ENCODE results near the gene LEPROT.
A peak's percentile ranks its signal among the peaks of the same experiment; 100 is the strongest.

LEPROT gene

DNA sequence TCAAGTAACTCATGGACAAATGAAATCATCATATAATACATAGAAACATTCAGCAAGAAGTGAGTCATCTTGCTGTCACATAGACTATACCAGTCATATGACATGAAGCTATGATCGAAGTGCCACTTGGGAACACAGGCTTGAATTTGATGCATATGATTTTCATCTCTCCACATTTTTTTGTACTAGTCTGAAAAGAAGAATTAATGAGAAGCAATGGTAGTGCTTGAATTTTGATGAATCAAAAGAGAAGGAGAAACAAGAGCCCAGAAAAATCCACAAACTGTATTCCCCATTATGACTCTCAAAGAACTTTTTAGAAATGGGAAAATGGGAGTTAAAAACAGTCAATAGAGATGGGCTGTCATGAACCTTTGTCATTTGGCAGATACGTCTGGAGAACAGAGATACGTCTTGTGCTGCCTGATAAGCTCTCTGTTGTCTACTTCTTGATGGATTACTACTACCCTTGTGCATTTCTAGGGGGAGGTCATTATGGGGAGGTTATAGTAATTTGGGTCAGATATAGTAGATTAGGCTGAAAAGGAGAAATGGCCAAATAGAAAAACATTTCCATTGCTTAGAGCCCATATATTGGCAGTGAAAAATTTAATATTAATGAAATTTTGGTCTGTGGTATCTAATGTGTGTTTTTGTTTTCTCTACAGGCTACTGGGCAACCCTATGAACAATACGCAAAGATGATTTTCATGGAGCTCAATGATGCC lies 8.0 kb upstream of the LEPROT start:
- DNase-seq: no peak

DNA sequence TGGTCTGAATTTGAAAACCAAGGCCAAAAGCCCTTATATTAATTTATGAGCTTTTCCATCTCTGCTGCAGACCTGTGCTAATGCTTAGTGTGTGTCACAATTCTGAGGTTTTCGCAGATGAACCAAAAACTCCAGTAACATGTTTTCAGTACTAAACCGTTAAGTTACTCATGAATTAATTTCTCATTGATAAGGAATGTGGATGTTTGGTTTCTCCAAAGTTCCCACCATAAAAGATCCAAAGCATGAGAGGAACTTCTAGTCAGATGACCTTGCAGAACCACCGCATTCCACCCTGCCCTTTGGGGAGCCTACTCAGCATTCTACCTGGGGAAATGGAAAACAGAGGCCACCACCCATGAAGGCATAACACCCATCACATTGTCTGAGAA lies 7.5 kb upstream of the LEPROT start:
- no peak for DNase-seq

DNA sequence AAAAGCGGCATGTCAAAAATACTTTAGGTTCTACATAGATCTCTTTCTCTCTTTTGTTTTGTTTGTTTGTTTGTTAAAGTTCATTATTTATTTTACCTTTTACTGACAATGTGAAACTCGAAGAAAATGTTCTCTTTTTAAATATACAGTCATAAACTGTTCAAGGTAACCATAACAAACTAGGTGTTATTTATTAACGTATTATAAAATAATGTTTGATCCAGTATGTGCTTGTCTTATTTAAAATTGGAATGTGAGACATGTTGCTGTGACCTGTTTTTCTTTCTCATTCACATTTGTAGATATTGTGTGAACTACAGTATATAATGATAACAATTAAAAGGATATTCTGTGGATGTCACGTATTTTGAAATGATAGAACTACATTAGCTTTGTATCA lies 5.9 kb upstream of the LEPROT start:
- no peak for DNase-seq

DNA sequence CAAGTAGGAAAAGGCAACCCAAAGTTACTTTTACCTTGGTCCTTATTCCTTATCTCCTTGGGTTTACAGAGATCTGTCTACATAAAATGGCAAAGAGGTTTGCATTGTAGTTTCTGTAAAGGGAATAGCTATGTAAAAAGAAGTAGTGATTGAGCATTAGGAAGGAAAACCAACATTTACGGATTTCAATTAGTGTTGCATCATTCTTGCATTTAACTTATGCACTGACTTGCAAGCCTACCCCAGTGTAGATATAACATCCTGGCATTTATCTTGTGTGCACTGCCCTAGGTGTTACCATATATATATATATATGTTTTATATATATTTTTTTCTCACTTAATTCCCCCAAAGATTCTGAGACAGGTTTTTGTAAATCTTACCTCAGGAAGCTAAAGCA lies 3.7 kb upstream of the LEPROT start:
- no peak for DNase-seq

DNA sequence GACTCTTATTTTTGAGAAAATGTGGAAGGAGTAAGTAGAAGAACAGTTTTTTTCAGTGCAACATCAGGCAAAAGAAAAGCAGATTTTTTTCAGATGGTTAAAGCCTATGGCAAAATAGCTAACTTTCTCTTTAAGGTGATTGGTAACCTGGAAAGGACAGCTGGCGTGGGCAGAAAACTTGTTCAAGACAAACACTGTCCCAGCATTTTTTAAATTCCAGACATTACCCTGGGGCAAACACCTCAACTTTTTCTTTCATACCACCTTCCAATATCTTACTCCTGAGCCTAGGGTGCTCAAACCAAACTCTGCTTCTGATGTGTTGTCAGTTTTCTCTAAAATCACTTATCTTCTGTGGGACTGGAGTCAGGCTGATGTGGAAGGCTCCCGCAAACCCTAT lies 2.7 kb upstream of the LEPROT start:
- no peak for DNase-seq

DNA sequence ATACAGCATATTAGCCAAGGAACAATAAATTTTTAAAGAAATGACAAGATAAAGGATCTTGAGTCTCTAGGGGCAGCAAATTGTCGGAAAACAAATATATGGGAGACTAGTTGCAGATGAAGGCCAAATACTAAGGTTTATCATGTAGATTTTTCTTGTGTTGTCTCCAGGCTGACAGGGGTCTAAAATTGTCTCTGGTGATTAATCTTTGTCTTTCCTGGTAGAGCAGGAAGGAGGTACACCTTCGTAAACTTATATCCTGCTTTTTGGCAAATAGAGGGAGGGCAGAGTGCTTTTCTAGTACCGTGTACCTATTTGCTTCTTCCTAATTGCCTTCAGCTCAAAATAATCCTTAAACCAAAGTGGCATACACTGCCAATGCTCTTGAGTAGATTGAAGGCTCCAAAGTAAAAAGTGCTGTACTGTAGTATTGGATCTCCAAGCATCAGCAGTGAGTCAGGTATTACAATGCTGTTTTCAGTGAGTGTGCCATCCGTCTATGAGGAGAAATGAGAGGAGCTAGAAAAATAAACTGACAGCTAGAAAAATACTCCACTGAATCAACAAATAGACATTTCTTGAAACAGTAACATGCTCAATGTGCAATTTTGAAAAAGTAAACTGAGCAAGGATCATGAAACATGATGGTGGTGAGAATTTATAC lies 1.8 kb upstream of the LEPROT start:
- DNase-seq: no peak

DNA sequence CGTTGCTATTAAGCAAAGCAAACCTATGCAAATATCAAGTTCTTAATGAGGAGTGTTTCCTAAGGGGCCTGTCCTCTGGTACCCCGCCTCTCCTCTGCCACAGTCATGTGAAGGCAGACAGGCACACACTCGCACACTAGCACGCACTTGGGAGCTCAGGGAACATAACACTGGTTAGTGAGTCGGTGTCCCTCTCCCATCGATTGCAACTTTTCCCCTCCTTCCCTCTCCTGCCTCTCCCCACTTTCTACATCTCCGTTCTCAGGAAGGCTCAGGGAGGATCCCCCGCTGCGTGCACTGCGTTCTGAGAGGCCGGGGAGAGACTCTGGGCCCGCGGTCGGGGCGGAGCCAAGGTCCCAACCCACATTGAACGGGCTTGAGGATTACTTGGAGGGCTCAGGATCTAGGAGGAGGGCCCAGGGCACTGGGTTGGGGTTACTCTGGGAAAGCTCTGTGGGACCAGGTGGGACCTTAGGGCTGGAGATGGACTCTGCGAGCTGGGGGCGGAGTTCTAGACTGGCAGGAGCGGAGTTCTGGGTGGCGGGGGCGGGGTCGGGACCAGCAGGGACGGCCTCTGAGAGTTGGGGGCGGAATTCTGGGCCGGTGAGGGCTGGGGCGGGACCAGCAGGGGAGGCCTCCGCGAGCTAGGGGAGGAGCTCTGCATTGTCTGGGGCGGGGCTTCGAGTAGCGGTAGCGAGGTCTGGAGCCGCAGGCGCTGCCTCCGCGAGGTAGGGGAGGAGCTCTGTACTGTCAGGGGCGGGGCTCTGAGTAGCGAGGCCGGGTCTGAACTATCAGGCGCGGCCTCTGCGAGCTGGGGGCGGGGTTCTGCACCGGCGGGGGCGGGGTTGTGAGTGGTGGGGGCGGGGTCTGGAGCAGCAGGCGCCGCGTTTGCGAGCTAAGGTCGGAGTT lies 533 bp upstream of the LEPROT start:
- peak in 57 of 58 donors; percentile 69 to 100 (median 96) for DNase-seq

DNA sequence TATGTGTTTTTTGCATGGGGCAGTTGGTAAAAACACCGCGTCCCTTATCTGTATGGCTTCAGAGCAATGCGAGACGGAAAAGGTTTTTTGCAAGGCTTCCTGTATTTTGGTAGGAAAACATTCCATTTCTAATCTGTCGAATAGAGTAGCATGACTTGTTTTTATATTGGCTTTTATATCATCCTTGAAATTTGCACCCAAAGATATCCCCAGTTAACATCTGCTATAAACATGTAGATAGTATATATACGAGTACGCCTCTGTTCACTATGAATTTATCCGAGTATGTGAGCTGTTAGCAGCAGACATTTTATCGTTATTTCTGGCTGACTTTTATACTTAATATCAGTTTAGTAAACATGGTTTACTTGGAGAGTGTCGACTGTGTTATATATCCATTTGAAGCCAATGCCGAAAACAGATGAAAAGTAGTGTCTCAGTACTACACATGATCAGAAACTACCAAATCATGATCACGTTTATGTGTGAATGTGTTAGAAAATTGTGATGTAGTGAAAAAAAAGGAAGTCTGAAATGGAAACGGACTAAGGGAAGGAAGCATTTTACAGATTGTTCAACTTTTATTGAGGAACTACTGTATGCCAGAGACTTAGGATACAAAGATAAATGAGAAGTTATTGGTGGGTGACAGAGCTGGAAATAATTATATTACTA lies 1.0 kb downstream of the LEPROT start:
- no peak for DNase-seq

DNA sequence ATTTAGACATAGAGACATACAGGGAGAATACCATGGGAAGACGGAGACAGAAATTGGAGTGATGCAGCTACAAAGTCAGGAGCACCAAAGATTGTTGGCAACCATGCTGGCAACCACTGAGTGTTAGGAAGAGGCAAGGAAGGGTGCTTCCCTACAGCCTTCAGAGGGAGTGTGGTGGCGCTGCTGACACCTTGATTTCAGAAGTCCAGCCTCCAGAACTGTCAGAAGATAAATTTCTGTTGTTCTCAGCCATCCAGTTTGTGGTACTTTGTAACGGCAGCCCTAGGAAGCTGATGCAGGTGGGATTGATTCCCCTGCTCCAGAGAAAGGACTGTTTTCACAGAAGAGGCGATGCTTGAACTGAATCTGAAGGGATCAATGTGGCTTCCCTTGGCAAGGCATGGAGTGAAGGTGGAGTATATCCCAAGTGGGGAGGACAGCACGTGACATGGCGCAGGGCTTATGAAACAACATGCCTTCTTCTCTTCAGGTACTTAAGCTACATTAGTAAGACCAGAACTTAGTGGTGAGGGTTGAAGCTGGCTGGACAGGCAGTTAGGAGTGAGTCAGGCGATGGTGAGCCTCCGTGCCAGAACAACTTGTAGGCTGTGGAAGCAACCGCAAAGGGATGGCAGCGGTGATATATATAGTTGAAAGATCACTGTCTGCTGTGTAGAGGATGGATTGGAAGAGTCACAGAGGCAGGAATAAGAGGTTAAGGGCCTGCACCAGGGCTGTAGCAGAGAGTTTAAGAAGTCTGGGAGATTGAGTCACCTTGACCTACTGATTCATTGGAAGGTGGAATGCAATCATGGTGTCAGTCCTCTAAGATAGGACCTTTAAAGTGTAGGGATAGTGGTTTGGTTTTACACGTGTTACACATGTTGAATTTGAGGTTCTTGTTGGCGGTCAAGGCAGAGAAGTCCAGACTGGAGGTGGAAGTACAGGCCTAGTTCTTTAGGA lies 2.1 kb downstream of the LEPROT start:
- no peak for DNase-seq

DNA sequence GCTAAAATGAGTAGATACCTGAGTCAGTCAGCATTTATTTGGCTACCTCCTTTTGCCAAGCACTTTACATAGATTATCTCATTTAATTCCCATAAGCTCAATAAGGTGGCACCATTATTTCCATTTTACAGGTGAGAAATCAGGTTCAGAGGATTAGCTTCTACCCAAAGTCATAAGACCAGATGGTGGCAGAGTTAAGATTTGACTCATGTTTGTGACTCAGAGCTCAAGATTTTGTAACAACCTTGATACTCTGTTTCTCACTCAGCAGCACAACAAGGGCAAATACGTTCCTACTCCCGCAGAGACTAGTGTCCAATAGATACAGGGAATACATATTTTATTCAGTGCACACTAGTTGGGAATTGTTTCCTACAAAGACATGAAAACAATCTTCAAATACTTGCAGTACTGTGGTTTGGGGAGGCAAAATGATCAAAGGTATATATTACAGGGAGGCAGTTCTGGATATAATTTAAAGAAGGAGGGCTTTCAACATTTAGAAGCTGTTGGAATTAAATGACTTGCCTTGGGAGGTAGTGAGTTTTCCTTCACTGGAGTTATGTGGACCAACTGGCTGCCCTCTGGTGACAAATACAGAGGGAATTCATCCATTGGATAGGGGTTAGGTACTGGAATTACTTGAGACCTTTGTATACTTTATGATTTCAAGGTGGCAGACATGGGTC lies 3.6 kb downstream of the LEPROT start:
- DNase-seq: no peak

DNA sequence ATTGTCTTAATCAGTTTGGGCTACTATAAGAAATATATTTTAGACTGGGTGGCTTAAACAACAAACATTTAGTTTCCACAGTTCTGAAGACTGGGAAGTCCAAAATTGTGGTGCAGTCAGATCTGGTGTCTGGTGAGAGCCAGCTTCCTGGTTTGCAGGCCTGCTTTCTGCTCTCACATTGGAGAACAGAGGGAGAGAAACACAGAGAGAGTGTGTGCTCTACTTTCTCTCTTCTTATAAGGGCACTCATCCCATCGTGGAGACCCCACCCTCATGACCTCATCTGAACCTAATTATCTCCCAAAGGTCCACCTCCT lies 4.1 kb downstream of the LEPROT start:
- DNase-seq: no peak

DNA sequence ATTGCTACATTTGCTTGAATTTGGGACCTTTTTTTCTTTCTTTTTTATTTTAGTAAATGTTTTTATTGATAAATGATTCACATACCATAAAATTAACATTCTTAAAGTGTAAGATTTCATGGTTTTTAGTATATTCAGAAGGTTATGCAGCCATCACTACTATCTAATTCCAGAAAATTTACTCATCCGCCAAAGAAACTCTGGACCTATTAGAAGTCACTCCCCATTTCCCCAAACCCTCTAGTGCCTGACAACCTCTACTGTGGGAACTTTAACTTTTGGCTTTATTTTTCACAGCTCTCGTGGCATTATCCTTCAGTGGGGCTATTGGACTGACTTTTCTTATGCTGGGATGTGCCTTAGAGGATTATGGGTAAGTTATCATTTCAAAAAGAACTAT lies 4.5 kb downstream of the LEPROT start:
- DNase-seq: no peak

DNA sequence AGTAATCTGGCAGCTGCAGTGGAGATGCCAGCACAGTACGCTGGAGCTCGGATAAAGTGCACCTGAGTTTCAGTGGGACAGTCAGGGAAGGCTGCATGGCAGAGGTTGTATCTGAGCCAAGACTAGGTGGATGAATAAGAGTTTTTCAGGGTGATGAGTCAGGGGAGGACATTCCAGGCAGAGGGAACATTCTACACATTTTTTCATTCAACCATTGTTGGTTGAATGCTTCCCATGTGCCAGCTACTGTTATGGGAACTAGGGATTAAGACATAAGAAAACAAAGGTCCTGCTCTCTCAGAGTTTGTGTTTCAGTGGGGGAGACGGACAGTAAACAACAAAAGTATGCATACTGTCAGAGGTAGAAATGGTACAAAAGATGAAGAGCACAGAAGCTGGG lies 5.2 kb downstream of the LEPROT start:
- no peak for DNase-seq

DNA sequence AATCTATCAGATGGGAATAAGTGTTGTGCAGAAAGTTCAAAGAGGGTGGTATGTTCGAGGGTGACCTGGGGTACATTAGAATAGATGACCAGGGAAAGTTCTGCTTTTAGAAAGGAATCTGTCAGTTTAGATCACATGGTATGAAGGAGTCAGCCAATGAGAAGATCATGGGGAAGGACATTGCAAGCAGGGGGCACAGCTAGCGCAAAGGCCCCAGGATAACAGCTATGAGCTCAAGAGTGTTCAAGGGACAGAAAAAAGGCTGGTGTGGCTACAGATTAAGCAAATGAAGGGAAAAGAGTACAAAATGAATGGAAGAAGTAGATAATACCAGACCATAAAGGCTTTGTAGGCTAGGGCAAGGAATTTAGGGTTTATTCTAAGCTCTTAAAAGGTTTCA lies 8.6 kb downstream of the LEPROT start:
- no peak for DNase-seq

DNA sequence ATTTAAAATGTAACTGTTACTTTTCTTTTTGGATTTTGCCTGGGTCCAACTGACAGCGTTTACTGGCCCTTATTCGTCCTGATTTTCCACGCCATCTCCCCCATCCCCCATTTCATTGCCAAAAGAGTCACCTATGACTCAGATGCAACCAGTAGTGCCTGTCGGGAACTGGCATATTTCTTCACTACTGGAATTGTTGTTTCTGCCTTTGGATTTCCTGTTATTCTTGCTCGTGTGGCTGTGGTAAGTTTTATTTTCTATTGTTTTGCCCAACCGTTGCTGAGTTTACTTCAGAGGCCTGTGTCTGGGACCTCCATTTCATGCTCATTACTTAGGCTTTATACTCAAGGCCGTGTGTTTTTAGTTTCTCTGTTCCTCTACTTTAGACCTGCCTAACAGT lies 9.3 kb downstream of the LEPROT start:
- DNase-seq: no peak

DNA sequence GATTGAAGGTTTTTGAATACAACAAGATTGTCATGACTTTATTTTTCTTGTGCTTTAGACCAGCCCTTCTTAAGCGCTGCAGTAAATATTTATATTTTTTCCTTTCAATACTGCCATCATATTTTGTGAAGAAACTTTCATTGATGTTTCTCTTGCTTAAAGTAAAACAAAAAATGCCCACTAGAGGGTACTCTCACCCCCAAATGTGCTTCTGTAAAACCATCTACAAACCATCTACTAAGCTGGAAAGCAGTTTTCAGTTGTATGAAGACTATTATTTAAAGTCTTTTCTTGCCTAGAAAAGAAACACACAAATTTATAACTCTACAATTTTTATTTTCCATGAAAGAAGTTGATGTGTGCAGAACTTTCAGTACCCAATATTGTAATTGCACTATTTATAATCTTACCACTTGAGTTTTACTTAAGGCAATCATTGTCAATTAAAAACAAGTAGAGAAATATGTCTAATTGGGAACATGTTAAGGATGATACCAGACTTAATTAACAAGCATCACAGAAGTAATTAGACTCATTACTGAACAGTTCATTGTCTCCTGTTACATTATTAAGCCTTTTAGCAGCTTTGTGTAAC lies 10.7 kb downstream of the LEPROT start:
- peak in 1 of 58 donors; percentile 4 for DNase-seq

DNA sequence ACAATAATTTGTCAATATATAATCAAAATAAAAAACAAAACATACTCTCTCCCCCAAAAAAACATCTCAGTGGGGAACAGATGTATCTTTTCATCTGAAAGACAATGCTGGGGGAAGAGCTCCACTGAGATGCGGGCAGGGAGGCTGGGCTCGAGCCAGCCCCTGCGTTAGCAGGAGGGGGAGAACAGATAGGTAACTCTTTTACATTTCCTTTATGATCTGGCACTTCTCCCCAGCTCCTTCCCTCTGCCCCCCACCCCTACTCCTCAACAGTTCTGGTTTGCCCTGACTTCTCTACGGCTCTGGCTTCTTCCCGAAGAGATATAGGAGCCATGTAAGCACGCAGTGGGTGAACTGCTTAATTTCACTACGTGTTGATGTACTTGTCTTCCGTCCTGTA lies 12.4 kb downstream of the LEPROT start:
- DNase-seq: no peak

DNA sequence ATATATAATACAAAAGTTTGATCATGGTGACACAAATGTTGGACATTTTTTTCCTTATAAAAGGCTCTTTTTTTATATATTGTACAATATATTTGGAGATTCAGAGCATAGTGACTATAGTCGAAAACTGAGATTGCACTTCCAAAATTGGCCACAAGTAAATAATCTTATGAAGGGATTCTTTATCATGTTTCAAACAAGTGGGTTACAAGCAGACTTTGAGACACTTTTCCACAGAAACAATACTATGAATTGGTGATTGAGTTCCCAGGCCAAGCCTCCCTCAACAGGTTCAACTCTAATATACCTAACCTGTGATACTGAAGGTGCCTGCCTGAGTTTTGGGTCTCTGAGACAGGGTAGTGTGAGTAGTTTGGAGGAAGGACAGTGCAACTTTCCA lies 13.8 kb downstream of the LEPROT start:
- DNase-seq: no peak

DNA sequence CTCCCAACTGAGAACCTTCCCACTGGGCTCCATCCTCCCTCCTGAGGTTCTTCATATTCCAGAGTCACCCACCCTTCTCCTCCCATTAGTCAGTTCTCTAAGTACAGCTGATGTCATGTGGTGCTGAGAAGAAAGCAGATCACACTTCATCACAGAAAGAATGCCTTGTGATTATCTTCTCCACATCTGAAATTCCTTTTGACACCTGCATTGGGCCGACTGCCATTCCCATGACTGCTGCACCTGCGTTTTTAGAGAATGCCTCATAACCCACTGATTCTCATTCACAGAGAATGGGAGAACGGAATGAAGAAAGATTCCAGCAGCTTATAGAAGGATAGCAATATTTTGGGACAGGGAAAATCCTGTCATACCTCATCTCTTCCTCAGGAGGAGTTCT lies 14.3 kb downstream of the LEPROT start:
- no peak for DNase-seq

DNA sequence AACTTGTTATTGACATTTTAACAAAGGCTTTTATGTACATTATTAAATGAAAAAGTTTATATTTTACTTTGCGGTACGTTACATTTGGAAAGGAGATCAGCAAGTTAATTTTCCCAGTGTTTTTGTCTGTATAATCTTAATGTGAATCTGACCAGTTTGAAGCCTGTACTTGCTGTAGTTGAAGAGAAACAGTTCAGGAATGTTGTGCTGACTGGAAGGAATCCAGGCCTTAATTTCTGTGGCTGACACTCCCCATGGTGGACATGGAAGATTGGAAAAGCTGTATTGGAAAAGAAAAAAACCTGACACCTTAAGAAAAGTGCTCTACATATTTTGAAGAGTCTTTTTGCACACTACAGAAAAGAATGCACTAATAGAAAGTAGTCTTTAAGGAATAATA lies 15.5 kb downstream of the LEPROT start:
- no peak for DNase-seq

All from anterior cingulate cortex (tissue), 58 donors.